Gastroesophageal sphincter (tissue), 3 donors: ENCODE measurements around the gene CD163.

Experiments
- EP300 ChIP-seq: sonication (generic); formaldehyde crosslinking; IDR thresholded peaks from one replicate; pipeline ENCODE4 v1.6.1; 2017; ENCODE audit warnings: antibody characterized with exemption, mild to moderate bottlenecking
- POLR2A ChIP-seq, 2 donors: fragments of 450-650 bp; IDR thresholded peaks; one replicate each; pipeline ENCODE4 v1.6.1; 2017; ENCODE audit warnings: antibody characterized with exemption in 2 of 2, mild to moderate bottlenecking in 2 of 2, moderate library complexity in 1 of 2
- TF ChIP-seq, protein P1 (sequence below), 4 experiments: fragments of 200-600 bp in 2 of 4; fragments of 450-650 bp in 2 of 4; sonication (generic) in 1 of 4; IDR thresholded peaks; one replicate each; pipeline ENCODE4 v1.5.1; 2017 to 2019; ENCODE audit warnings: antibody characterized with exemption in 4 of 4, mild to moderate bottlenecking in 2 of 4, moderate library complexity in 2 of 4

DNA sequence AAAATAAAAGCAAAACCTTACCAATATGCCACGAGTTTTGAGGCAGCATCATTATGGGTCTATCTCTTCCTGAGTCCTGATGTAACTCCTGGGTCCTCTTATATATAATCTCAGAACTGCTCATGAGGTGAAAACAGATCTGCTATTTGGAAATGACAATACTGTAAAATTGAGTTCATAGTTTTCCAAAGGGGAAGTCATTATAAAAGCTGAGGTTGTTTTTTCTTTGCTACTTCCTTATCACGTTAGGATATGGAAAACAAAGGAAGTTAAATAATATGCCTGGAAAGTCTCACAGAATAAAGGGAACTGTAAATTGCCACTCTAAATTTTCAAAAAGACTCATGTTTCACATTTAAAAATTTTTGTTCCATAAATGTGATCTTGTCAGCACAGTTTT, 59.5 kb downstream of the CD163 start, which contains the start of gene CD163L1:
- TF ChIP-seq, protein P1, sequence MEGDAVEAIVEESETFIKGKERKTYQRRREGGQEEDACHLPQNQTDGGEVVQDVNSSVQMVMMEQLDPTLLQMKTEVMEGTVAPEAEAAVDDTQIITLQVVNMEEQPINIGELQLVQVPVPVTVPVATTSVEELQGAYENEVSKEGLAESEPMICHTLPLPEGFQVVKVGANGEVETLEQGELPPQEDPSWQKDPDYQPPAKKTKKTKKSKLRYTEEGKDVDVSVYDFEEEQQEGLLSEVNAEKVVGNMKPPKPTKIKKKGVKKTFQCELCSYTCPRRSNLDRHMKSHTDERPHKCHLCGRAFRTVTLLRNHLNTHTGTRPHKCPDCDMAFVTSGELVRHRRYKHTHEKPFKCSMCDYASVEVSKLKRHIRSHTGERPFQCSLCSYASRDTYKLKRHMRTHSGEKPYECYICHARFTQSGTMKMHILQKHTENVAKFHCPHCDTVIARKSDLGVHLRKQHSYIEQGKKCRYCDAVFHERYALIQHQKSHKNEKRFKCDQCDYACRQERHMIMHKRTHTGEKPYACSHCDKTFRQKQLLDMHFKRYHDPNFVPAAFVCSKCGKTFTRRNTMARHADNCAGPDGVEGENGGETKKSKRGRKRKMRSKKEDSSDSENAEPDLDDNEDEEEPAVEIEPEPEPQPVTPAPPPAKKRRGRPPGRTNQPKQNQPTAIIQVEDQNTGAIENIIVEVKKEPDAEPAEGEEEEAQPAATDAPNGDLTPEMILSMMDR (IDR thresholded peaks at IDR 0.05) = no peak
- TF ChIP-seq EP300 = no peak
- TF ChIP-seq POLR2A (IDR thresholded peaks at IDR 0.05) = no peak
